GM12874 (cell line): ENCODE measurements around the gene GPR68.

ENCODE experiments used
- TF ChIP-seq, protein P1 (sequence below): IDR thresholded peaks from 2 replicates; pipeline ENCODE4 v1.5.1; 2011; ENCODE audit warnings: low read depth, mild to moderate bottlenecking, control low read depth, low read length, moderate library complexity; ENCODE audit not compliant: insufficient read depth

GPR68 gene

DNA sequence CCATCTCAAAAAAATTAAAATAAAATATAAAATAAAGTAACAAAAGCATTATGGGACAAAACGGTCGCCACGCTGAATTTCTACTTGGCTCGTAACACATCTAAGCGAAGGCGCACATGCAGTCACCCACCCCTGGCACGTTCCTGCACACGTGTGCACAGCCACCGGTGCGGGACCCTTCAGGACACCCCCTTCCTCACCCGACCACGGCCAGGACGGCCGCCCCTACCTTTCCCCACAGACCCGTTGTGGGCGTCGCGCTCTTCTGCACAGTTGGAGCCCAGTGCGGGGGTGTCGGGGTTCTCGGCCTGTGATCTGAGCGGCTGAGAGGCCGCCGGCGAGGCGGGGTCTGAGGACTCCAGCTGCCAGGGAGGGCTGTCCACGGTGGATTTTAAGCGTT, 44.4 kb upstream of the GPR68 start:
- TF ChIP-seq, protein P1, sequence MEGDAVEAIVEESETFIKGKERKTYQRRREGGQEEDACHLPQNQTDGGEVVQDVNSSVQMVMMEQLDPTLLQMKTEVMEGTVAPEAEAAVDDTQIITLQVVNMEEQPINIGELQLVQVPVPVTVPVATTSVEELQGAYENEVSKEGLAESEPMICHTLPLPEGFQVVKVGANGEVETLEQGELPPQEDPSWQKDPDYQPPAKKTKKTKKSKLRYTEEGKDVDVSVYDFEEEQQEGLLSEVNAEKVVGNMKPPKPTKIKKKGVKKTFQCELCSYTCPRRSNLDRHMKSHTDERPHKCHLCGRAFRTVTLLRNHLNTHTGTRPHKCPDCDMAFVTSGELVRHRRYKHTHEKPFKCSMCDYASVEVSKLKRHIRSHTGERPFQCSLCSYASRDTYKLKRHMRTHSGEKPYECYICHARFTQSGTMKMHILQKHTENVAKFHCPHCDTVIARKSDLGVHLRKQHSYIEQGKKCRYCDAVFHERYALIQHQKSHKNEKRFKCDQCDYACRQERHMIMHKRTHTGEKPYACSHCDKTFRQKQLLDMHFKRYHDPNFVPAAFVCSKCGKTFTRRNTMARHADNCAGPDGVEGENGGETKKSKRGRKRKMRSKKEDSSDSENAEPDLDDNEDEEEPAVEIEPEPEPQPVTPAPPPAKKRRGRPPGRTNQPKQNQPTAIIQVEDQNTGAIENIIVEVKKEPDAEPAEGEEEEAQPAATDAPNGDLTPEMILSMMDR = no peak

DNA sequence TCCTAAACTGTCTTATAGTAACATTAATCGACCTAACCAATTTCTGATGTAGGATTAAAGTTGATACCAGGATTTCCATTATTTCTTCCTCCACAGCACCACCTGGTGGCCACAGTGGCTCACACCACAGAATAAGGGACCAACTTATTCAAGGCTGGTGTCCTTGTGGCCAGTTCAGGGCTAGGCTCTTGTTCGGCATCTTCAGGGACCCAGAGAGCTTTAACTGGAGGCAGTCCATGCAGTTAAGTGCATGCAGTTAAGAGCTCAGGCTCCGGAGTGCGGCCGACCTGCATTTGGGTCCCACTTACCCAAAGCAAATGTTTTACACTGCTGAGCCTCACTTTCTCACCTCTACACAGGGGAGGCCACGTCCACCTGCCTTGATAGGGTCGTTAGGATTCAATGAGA, 42.0 kb upstream of the GPR68 start:
- TF ChIP-seq, protein P1 = peak; percentile 71

GRCh38 chr14:91284791-91285548, 40.5 kb upstream of the GPR68 start:
- TF ChIP-seq, protein P1 = no peak

GRCh38 chr14:91284146-91284790, 39.8 kb upstream of the GPR68 start:
- TF ChIP-seq, protein P1 = no peak

DNA sequence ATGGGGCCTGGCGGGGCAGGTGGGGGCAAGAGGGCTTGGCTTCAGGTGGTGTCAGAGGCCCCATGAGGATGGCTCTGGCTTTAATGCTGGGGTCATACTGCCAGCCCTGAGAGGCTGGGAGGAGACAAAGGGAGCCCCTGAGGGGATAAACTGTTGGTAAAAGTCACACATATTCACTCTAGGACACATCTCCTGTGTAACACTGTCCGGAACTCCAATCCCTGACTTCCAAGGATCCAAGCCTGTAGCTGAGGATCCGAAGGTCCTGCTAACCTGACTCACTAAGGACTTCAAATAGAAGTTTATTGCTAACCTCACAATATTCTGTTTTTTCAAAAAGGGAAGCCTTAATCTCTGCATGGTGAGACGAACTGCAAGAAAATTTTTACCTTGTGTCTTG, 39.2 kb upstream of the GPR68 start:
- TF ChIP-seq, protein P1 = no peak

- TF ChIP-seq, protein P1 = no peak
Observed at GRCh38 chr14:91282954-91283645, 38.6 kb upstream of the GPR68 start.

DNA sequence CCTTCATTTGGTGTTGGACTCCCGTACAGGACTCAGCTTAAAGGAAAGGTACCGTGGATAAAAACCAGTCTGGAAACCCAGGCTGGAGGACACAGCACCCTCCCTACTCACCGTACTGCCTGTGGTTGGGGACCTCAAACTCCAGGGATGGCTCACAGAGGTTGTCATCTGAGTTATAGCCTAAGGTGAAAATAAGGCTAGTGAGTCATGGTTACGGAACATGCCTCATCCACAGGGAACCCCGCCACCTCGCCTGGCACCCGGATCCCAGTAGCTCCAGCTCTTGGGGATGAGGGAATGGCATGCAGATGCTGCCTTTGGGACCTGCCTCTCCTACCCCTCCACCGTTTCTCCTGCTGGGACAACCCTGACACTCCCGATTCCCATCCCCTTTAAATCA, 36.8 kb upstream of the GPR68 start:
- TF ChIP-seq, protein P1 = no peak
